ENCODE results near the gene GNE. TPM values are rescaled to one million over a fixed set of nuclear protein-coding genes. Genes with fewer than 3 reads are reported as not detected.
"Not testable (repeated sequence)": the region's sequence is repeated elsewhere in the genome, so short reads cannot be mapped to it uniquely, and the experiment has no call there.

Gene GNE
- total RNA-seq, 1 experiment from 2014 or later, result 14.9 TPM

DNA sequence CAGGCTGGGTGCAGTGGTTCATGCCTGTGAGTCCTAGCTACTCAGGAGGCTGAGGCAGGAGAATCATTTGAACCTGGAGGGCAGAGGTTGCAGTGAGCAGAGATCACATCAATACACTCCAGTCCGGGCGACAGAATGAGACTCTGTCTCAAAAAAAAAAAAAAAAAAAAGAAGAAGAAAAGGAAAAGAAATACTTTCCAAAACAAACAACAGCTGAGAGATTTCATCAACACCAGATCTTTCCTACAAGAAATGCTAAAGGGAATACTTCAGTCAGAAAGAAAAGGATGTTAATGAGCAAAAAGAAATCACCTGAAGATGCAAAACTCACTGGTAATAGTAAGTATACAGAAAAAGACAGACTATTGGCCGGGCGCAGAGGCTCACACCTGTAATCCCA is 80.7 kb downstream of the GNE start:
- Mint-ChIP-seq H3K4me1 (ENCODE audit: insufficient read depth, unreplicated experiment) (no peaks in the 10 kb centered on the region), H3K4me3 (ENCODE audit: unreplicated experiment) (no peak overlapping the region), H3K27ac (ENCODE audit: low read depth, unreplicated experiment) (no peak overlapping the region), H3K27me3 (ENCODE audit: insufficient read depth, unreplicated experiment) (no peaks in the 10 kb centered on the region), H3K36me3 (ENCODE audit: insufficient read depth, unreplicated experiment) (no peaks in the 10 kb centered on the region), H3K9me3 (ENCODE audit: unreplicated experiment) (no peaks in the 10 kb centered on the region)
- intact Hi-C loops (cut with micrococcal nuclease), result no loop called here
- DNase-seq (ENCODE audit: unreplicated experiment), result no peak
- no TSS peak for BruUV-seq (replicated peaks)
- POLR2A ChIA-PET, result interaction anchor here (1.2 kb wide), 1 partner anchor 13 kb away, joined by 9 read pairs; the partner anchor contains the start of gene CLTA
- TF ChIP-seq, protein P1, sequence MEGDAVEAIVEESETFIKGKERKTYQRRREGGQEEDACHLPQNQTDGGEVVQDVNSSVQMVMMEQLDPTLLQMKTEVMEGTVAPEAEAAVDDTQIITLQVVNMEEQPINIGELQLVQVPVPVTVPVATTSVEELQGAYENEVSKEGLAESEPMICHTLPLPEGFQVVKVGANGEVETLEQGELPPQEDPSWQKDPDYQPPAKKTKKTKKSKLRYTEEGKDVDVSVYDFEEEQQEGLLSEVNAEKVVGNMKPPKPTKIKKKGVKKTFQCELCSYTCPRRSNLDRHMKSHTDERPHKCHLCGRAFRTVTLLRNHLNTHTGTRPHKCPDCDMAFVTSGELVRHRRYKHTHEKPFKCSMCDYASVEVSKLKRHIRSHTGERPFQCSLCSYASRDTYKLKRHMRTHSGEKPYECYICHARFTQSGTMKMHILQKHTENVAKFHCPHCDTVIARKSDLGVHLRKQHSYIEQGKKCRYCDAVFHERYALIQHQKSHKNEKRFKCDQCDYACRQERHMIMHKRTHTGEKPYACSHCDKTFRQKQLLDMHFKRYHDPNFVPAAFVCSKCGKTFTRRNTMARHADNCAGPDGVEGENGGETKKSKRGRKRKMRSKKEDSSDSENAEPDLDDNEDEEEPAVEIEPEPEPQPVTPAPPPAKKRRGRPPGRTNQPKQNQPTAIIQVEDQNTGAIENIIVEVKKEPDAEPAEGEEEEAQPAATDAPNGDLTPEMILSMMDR (IDR thresholded peaks at IDR 0.05; ENCODE audit: unreplicated experiment), result no peak
- CTCF ChIA-PET, result interaction anchor here (0.8 to 0.9 kb wide), 2 partner anchors 11 to 13 kb away, joined by 3 to 6 read pairs; no protein-coding TSS in a partner anchor

DNA sequence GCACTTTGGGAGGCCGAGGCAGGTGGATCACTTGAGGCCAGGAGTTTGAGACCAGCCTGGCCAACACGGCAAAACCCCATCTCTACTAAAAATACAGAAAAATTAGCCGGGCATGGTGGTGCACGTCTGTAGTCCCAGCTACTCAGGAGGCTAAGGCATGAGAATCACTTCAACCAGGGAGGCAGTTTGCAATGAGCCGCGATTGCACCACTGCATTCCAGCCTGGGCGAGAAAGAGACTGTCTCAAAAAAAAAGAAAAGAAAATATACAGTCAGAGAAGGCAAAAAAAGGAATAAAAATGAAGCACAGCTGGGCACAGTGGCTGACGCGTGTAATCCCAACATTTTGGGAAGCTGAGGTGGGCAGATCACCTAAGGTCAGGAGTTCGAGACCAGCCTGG is 81.8 kb downstream of the GNE start:
- BruUV-seq (replicated peaks); H3K9me3 Mint-ChIP-seq (ENCODE audit: unreplicated experiment); DNase-seq (ENCODE audit: unreplicated experiment); intact Hi-C loops (cut with micrococcal nuclease); H3K36me3 Mint-ChIP-seq (ENCODE audit: insufficient read depth, unreplicated experiment); H3K4me1 Mint-ChIP-seq (ENCODE audit: insufficient read depth, unreplicated experiment); H3K27ac Mint-ChIP-seq (ENCODE audit: low read depth, unreplicated experiment); H3K27me3 Mint-ChIP-seq (ENCODE audit: insufficient read depth, unreplicated experiment); H3K4me3 Mint-ChIP-seq (ENCODE audit: unreplicated experiment): not testable (repeated sequence)
- ChIA-PET CTCF (interaction anchor here (1.3 to 2.9 kb wide), 2 partner anchors 10 to 14 kb away, joined by 5 to 8 read pairs; partner anchors contain the start of gene CLTA), POLR2A (interaction anchor here (0.7 kb wide), 1 partner anchor 496 kb away, joined by 3 read pairs; no protein-coding TSS in a partner anchor)

DNA sequence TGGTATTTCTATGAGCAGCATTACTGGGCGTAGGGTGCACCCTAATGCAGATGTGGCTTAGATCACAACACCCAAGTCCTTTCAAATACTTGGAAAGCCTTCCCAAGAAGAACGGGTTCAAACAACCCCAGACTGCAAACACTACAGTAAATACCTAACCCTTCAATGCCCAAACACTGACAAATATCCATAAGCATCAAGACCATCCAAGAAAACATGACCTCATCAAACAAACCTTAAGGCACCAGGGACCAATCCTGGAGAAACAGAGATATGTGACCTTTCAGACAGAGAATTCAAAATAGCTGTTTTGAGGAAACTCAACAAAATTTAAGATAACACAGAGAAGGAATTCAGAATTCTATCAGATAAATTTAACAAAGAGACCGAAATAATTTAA is 83.0 kb downstream of the GNE start:
- POLR2A ChIA-PET, result interaction anchor here (1.2 kb wide), 1 partner anchor 132 kb away, joined by 5 read pairs; no protein-coding TSS in a partner anchor
- intact Hi-C loops (cut with micrococcal nuclease); BruUV-seq (replicated peaks); H3K27ac Mint-ChIP-seq (ENCODE audit: low read depth, unreplicated experiment); H3K36me3 Mint-ChIP-seq (ENCODE audit: insufficient read depth, unreplicated experiment); H3K9me3 Mint-ChIP-seq (ENCODE audit: unreplicated experiment); H3K4me1 Mint-ChIP-seq (ENCODE audit: insufficient read depth, unreplicated experiment); H3K4me3 Mint-ChIP-seq (ENCODE audit: unreplicated experiment); DNase-seq (ENCODE audit: unreplicated experiment); H3K27me3 Mint-ChIP-seq (ENCODE audit: insufficient read depth, unreplicated experiment): not testable (repeated sequence)
- CTCF ChIA-PET, result interaction anchor here (0.6 to 2.9 kb wide), 2 partner anchors 8 to 171 kb away, joined by 4 to 8 read pairs; no protein-coding TSS in a partner anchor

DNA sequence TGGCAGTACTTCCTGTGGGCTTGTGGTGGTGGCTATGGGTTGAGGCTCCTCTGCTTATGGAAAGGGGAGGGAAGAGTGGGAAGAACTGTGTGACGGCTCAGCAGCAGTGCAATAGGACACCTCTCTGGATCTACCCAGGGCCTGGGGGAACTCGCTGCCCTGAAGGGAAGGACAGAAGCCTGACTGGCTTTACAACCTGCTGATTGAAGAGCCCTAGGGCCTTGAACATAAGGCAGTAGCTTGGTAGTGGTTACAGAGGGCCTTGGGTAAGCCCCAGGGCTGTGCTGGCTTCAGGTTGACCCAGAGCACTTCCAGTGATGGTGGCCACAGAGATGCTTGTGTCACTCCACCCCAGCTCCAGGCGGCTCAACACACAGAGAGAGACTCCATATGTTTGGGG is 83.5 kb downstream of the GNE start:
- ChIA-PET CTCF (interaction anchor here (0.6 to 2.9 kb wide), 3 partner anchors 8 to 171 kb away, joined by 3 to 8 read pairs (median 4); no protein-coding TSS in a partner anchor), POLR2A (interaction anchor here (1.2 kb wide), 1 partner anchor 132 kb away, joined by 5 read pairs; no protein-coding TSS in a partner anchor)
- BruUV-seq (replicated peaks), result no TSS peak
- Mint-ChIP-seq H3K27ac (ENCODE audit: low read depth, unreplicated experiment) (no peak overlapping the region), H3K4me3 (ENCODE audit: unreplicated experiment) (no peak overlapping the region), H3K4me1 (ENCODE audit: insufficient read depth, unreplicated experiment) (no peaks in the 10 kb centered on the region), H3K36me3 (ENCODE audit: insufficient read depth, unreplicated experiment) (no peaks in the 10 kb centered on the region), H3K27me3 (ENCODE audit: insufficient read depth, unreplicated experiment) (no peaks in the 10 kb centered on the region), H3K9me3 (ENCODE audit: unreplicated experiment) (no peaks in the 10 kb centered on the region)
- intact Hi-C loops (cut with micrococcal nuclease), result no loop called here
- TF ChIP-seq, protein P1 (IDR thresholded peaks at IDR 0.05; ENCODE audit: unreplicated experiment), result no peak
- no peak for DNase-seq (ENCODE audit: unreplicated experiment)

DNA sequence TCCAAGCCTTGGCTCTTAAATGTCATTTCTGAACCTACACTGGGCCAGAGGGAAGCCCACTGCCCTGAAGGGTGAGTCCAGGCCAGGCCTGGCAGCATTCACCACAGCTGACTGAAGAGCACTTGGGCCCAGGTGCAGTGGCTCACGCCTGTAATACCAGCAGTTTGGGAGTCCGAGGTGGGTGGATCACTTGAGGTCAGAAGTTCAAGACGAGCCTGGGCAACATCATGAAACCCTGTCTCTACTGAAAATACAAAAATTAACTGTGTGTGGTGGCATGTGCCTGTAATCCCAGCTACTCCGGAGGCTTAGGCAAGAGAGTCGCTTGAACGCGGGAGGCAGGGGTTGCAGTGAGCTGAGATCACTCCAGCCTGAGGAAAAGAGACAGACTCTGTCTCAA is 84.0 kb downstream of the GNE start:
- no peak overlapping the region for H3K27ac Mint-ChIP-seq (ENCODE audit: low read depth, unreplicated experiment)
- no peaks in the 10 kb centered on the region for H3K36me3 Mint-ChIP-seq (ENCODE audit: insufficient read depth, unreplicated experiment)
- H3K9me3 Mint-ChIP-seq (ENCODE audit: unreplicated experiment), result no peaks in the 10 kb centered on the region
- no peaks in the 10 kb centered on the region for H3K27me3 Mint-ChIP-seq (ENCODE audit: insufficient read depth, unreplicated experiment)
- intact Hi-C loops (cut with micrococcal nuclease), result no loop called here
- ChIA-PET CTCF (interaction anchor here (0.5 to 2.9 kb wide), 5 partner anchors 7 to 229 kb away, joined by 3 to 8 read pairs (median 4); no protein-coding TSS in a partner anchor), POLR2A (no interaction called here)
- no peak overlapping the region for H3K4me3 Mint-ChIP-seq (ENCODE audit: unreplicated experiment)
- BruUV-seq (replicated peaks), result no TSS peak
- TF ChIP-seq, protein P1 (IDR thresholded peaks at IDR 0.05; ENCODE audit: unreplicated experiment), result no peak
- H3K4me1 Mint-ChIP-seq (ENCODE audit: insufficient read depth, unreplicated experiment), result no peaks in the 10 kb centered on the region
- no peak for DNase-seq (ENCODE audit: unreplicated experiment)
